Keratinocyte (primary cell): ENCODE results near the gene ZNF337. TPM values are rescaled to one million over a fixed set of nuclear protein-coding genes. Genes with fewer than 3 reads are reported as not detected.

Experiments
- DNase-seq: peaks from one replicate; pipeline ENCODE4 v3.0.0-alpha.2; 2011; ENCODE audit warnings: low read depth, missing footprints, low spot score
- FAIRE-seq: peaks from 2 replicates; lab custom pipeline; 2011; peaks lifted over from hg19 to GRCh38; lab: Jason Lieb, UNC
- H2AFZ ChIP-seq: 2 replicates; pipeline ENCODE4 v1.6.0; 2012; ENCODE audit warnings: low read length, control low read depth, inconsistent platforms; ENCODE audit not compliant: control insufficient read depth
- H3K27ac ChIP-seq: 2 replicates; pipeline ENCODE4 v1.5.1; 2011; ENCODE audit warnings: low read length; ENCODE audit not compliant: control insufficient read depth, insufficient read depth
- H3K27me3 ChIP-seq: 3 replicates; pipeline ENCODE4 v1.6.0; 2011; ENCODE audit warnings: low read length; ENCODE audit not compliant: control insufficient read depth, insufficient read depth; ENCODE audit errors: extremely low read depth
- H3K36me3 ChIP-seq, 2 experiments: 2 replicates in 1 of 2; 3 replicates in 1 of 2; pipeline ENCODE4 v1.5.1; 2011; ENCODE audit warnings: low read length in 2 of 2, mild to moderate bottlenecking in 1 of 2; ENCODE audit not compliant: control insufficient read depth in 2 of 2, insufficient read depth in 2 of 2; ENCODE audit errors: extremely low read depth in 1 of 2
- H3K4me1 ChIP-seq: 3 replicates; pipeline ENCODE4 v1.5.1; 2011; ENCODE audit warnings: low read length; ENCODE audit not compliant: control insufficient read depth, insufficient read depth; ENCODE audit errors: extremely low read depth
- H3K4me2 ChIP-seq: 3 replicates; pipeline ENCODE4 v1.6.0; 2011; ENCODE audit warnings: low read depth, low read length; ENCODE audit not compliant: control insufficient read depth, insufficient read depth; ENCODE audit errors: extremely low read depth
- H3K4me3 ChIP-seq, 3 experiments: fragments of 200-600 bp in 1 of 3; sonication (generic) in 1 of 3; 2 replicates in 2 of 3; 3 replicates in 1 of 3; pipeline ENCODE4 v1.5.1; 2011 to 2016; ENCODE audit warnings: low read length in 3 of 3, mild to moderate bottlenecking in 3 of 3, control low read depth in 2 of 3, inconsistent platforms in 1 of 3, low read depth in 1 of 3, mixed read lengths in 1 of 3, mixed run types in 1 of 3, moderate library complexity in 1 of 3; ENCODE audit not compliant: control insufficient read depth in 2 of 3, insufficient read depth in 2 of 3; ENCODE audit errors: extremely low read depth in 1 of 3
- H3K79me2 ChIP-seq: 2 replicates; pipeline ENCODE4 v1.6.0; 2012; ENCODE audit warnings: low read length; ENCODE audit not compliant: control insufficient read depth, insufficient read depth
- H3K9ac ChIP-seq: 3 replicates; pipeline ENCODE4 v1.6.0; 2011; ENCODE audit warnings: low read length; ENCODE audit not compliant: control insufficient read depth, insufficient read depth; ENCODE audit errors: extremely low read depth
- H3K9me1 ChIP-seq: 3 replicates; pipeline ENCODE4 v1.6.0; 2011; ENCODE audit warnings: low read length; ENCODE audit not compliant: control insufficient read depth, insufficient read depth; ENCODE audit errors: extremely low read depth
- H3K9me3 ChIP-seq: 2 replicates; pipeline ENCODE4 v1.5.1; 2012; ENCODE audit warnings: low read depth, low read length; ENCODE audit not compliant: control insufficient read depth
- H4K20me1 ChIP-seq: 3 replicates; pipeline ENCODE4 v1.6.0; 2011; ENCODE audit warnings: low read length; ENCODE audit not compliant: control insufficient read depth, insufficient read depth; ENCODE audit errors: extremely low read depth
- EZH2 ChIP-seq: IDR thresholded peaks from one replicate; pipeline ENCODE4 v1.6.1; 2012; ENCODE audit warnings: inconsistent platforms, mild to moderate bottlenecking, low read length, moderate library complexity
- dilution Hi-C: fragments of 300-500 bp; cut with MboI; formaldehyde crosslinking; loops from one replicate; pipeline ENCODE4 v1.7.0; 2020; ENCODE audit warnings: low sequenced_read_pairs; ENCODE audit not compliant: extremely low pct_ligation_motif_present
- polyA plus RNA-seq, 5 experiments: library from polyadenylated mRNA; depleted of rRNA in 3 of 5; stranded (reverse) in 3 of 5; stranded (forward) in 1 of 5; unstranded in 1 of 5; fragments of >200 nt; gene quantifications; 1 replicate in 1 of 5; 2 replicates in 3 of 5; 3 replicates in 1 of 5; pipeline versions ENCODE4 v1.2.1 to v1.2.3, GENCODE V29; 2011 to 2012; ENCODE audit warnings: missing spikeins in 2 of 5, low read depth in 1 of 5, low replicate concordance in 1 of 5
- TF ChIP-seq, protein P1 (sequence below), 3 experiments: IDR thresholded peaks in 1 of 3; conservative IDR thresholded peaks in 1 of 3; optimal IDR thresholded peaks in 1 of 3; 2 replicates in 2 of 3; 3 replicates in 1 of 3; pipeline versions ENCODE3 to v1.5.1; 2011; ENCODE audit warnings: low read length in 3 of 3, mild to moderate bottlenecking in 3 of 3, moderate library complexity in 2 of 3, control low read depth in 1 of 3, inconsistent platforms in 1 of 3; ENCODE audit not compliant: insufficient read depth in 2 of 3; ENCODE audit errors: extremely low read depth in 1 of 3

The ZNF337 gene
- polyA plus RNA-seq, 1 donor (not counting 4 experiments of a cell fraction or from before 2014, with no cell fraction given): 15.9 TPM

DNA sequence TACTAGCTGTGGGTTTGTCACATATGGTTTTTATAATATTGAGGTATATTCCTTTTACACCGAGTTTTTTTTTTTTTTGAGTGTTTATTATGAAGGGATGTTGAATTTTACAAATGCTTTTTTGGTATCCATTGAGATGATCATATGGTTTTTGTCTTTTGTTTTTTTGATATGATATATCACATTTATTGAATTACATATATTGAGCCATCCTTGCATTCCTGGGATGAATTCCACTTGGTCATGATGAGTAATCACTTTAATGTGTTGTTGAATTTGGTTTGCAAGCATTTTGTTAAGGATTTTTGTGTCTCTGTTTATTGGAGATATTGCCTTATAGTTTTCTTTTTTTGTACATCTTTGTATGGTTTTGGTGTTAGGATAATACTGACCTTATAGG, 3.3 kb upstream of the ZNF337 start:
- Histone ChIP-seq H3K9ac (no peak overlapping the region), H3K27me3 (no peaks in the 10 kb centered on the region), H3K27ac (no peak overlapping the region), H4K20me1 (no peaks in the 10 kb centered on the region), H3K4me2 (no peak overlapping the region), H3K9me1 (no peaks in the 10 kb centered on the region), H3K79me2 (peaks cover 9% of the 10 kb centered on the region), H3K4me3 (no peak overlapping the region), H2AFZ (no peak overlapping the region), H3K36me3 (no peaks in the 10 kb centered on the region), H3K9me3 (no peaks in the 10 kb centered on the region), H3K4me1 (no peaks in the 10 kb centered on the region)
- no peak for FAIRE-seq
- dilution Hi-C loops: no loop called here
- TF ChIP-seq, protein P1, sequence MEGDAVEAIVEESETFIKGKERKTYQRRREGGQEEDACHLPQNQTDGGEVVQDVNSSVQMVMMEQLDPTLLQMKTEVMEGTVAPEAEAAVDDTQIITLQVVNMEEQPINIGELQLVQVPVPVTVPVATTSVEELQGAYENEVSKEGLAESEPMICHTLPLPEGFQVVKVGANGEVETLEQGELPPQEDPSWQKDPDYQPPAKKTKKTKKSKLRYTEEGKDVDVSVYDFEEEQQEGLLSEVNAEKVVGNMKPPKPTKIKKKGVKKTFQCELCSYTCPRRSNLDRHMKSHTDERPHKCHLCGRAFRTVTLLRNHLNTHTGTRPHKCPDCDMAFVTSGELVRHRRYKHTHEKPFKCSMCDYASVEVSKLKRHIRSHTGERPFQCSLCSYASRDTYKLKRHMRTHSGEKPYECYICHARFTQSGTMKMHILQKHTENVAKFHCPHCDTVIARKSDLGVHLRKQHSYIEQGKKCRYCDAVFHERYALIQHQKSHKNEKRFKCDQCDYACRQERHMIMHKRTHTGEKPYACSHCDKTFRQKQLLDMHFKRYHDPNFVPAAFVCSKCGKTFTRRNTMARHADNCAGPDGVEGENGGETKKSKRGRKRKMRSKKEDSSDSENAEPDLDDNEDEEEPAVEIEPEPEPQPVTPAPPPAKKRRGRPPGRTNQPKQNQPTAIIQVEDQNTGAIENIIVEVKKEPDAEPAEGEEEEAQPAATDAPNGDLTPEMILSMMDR (optimal IDR thresholded peaks at IDR 0.05 in 1 of 3, IDR thresholded peaks at IDR 0.05 in 1 of 3, conservative IDR thresholded peaks at IDR 0.05 in 1 of 3; ENCODE audit: extremely low read depth in 1 of 3, insufficient read depth in 2 of 3, low read length in 3 of 3): no peak
- TF ChIP-seq EZH2: no peak
- DNase-seq: no peak

DNA sequence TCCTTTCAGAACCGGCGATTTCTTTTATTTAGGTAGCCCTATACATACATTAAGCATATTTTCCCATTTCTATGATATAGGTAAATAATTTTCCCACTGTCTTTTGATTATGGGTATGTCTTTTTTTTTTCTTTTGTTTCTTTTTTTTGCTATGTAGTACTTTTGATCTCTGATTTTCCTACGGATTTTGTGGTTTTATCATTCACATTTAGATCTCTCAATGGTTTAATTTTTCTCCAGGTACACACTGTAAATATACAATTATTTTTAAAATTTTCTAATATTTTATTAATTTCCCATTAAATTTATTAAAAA, 436 bp upstream of the ZNF337 start:
- Histone ChIP-seq H4K20me1 (no peaks in the 10 kb centered on the region), H3K4me1 (no peaks in the 10 kb centered on the region), H3K9me3 (no peaks in the 10 kb centered on the region), H3K9ac (peak overlapping the region; percentile 90), H3K79me2 (peaks cover 14% of the 10 kb centered on the region), H3K27me3 (no peaks in the 10 kb centered on the region), H3K4me3 (peak overlapping the region; percentile 80 to 90 (median 89)), H3K27ac (peak overlapping the region; percentile 75), H3K9me1 (no peaks in the 10 kb centered on the region), H3K4me2 (peak overlapping the region; percentile 85), H2AFZ (peak overlapping the region; percentile 91), H3K36me3 (peaks cover 0 to 2% of the 10 kb centered on the region in 2 experiments)
- dilution Hi-C loops: no loop called here
- TF ChIP-seq, protein P1 (optimal IDR thresholded peaks at IDR 0.05 in 1 of 3, IDR thresholded peaks at IDR 0.05 in 1 of 3, conservative IDR thresholded peaks at IDR 0.05 in 1 of 3; ENCODE audit: extremely low read depth in 1 of 3, insufficient read depth in 2 of 3, low read length in 3 of 3): no peak
- no peak for TF ChIP-seq EZH2
- no peak for DNase-seq
- no peak for FAIRE-seq
